Thymus (tissue), 11 donors: ENCODE measurements around the gene TMEM181. TPM values are rescaled to one million over a fixed set of nuclear protein-coding genes. Genes with fewer than 3 reads are reported as not detected.
"Not testable (repeated sequence)": the region's sequence is repeated elsewhere in the genome, so short reads cannot be mapped to it uniquely, and the experiment has no call there.

Experiments used
- DNase-seq, 9 donors: peaks; one replicate each; pipeline ENCODE4 v3.0.0-alpha.2; 2013; ENCODE audit warnings: low spot score in 9 of 9, low read depth in 6 of 9, missing footprints in 1 of 9
- H3K27ac ChIP-seq, 2 donors: one replicate each; pipeline ENCODE4 v1.5.1; 2013; ENCODE audit warnings: control low read depth in 1 of 2, low read depth in 1 of 2, low read length in 1 of 2, mild to moderate bottlenecking in 1 of 2, moderate library complexity in 1 of 2
- H3K27me3 ChIP-seq, 2 donors: one replicate each; pipeline ENCODE4 v1.5.1; 2013; ENCODE audit warnings: low read length in 1 of 2; ENCODE audit not compliant: control insufficient read depth in 2 of 2, insufficient read depth in 1 of 2
- H3K36me3 ChIP-seq, 2 donors: one replicate each; pipeline ENCODE4 v1.5.1; 2013; ENCODE audit warnings: low read length in 1 of 2, mild to moderate bottlenecking in 1 of 2, moderate library complexity in 1 of 2; ENCODE audit not compliant: control insufficient read depth in 2 of 2, insufficient read depth in 2 of 2
- H3K4me1 ChIP-seq, 2 donors: one replicate each; pipeline ENCODE4 v1.5.1; 2013; ENCODE audit warnings: low read length in 2 of 2; ENCODE audit not compliant: control insufficient read depth in 2 of 2, insufficient read depth in 2 of 2
- H3K4me3 ChIP-seq, 2 donors: one replicate each; pipeline ENCODE4 v1.5.1; 2013; ENCODE audit warnings: low read length in 2 of 2, control low read depth in 1 of 2, mild to moderate bottlenecking in 1 of 2
- H3K9me3 ChIP-seq, 2 donors: one replicate each; pipeline ENCODE4 v1.5.1; 2013; ENCODE audit warnings: low read length in 1 of 2, mild to moderate bottlenecking in 1 of 2; ENCODE audit not compliant: control insufficient read depth in 2 of 2, insufficient read depth in 1 of 2
- WGBS: extraction: QIAGEN DNeasy Blood & Tissue Kit; methylation state at CpG from one replicate; pipeline ENCODE4 v1.1.7; 2013; 5-methylcytosine and 5-hydroxymethylcytosine counted together
- polyA plus RNA-seq: library from polyadenylated mRNA; stranded (reverse); fragments of 200-250 nt; gene quantifications from one replicate; pipeline ENCODE4 v1.2.3, GENCODE V29; 2013
- total RNA-seq: library from RNA; stranded (reverse); fragments of 120-200 nt; gene quantifications from one replicate; pipeline ENCODE4 v1.2.4, GENCODE V29; 2013
- donor health status: healthy.

The TMEM181 gene
- total and polyA plus RNA-seq, 2 donors = 8.6 to 21.0 TPM

DNA sequence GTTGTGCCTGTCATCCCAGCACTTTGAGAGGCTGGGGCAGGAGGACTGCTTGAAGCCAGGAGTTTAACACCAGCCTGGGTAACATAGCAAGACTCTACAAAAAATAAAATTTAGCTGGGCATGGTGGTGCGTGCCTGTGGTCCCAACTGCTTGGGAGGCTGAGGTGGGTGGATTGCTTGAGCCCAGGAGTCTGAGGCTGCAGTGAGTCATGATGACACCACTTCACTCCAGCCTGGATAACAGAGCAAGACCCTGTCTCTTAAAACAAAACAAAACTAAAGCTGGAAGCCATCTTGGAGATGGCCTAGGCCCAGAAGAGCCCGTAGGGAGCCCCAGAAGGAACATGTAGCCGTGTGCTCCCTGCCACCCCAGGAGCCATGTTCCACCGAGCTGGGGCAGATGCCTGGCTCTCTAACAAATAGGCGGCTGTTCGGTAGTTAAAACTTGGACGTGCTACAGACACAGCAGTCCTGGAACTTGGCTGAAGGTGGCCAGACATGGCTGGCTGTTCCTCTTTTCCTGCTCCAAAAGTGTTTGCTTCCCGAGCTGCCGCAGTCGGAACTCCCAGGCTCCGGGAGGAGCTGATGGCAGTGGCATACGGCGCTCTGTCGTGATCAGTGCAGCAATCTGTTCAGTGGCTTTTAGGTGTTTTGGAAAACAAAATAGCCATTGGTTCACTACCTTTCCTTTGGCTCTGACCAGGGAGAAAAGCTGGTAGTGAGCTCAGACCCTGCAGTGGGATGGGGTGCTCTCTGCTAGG is 47.7 kb downstream of the TMEM181 start:
- no peaks in the 10 kb centered on the region for H3K9me3 ChIP-seq
- WGBS = 98% methylated on average over 14 of the region's 14 CpGs
- H3K36me3 ChIP-seq = peaks cover 57 to 75% of the 10 kb centered on the region in 2 donors
- no peaks in the 10 kb centered on the region for H3K4me1 ChIP-seq
- DNase-seq = no peak
- H3K4me3 ChIP-seq = no peak overlapping the region
- H3K27ac ChIP-seq = no peak overlapping the region
- no peaks in the 10 kb centered on the region for H3K27me3 ChIP-seq

DNA sequence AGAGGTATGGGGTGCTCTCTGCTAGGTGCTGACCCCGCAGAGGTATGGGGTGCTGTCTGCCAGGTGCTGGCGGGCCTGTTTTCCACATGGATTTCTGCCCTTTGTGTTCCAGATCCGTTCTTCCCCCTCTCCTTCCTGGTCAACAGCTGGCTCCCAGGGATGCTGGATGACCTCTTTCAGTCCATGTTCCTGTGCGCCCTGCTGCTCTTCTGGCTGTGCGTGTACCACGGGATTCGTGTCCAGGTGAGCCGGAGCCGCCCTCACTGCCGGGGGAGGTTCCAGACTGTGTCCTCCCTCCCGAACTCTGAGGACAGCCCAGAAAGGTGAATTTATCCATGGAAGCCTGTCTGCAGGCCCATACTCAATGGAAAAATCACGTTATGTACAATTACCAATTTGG is 48.3 kb downstream of the TMEM181 start:
- H3K27me3 ChIP-seq = no peaks in the 10 kb centered on the region
- H3K4me3 ChIP-seq = no peak overlapping the region
- H3K9me3 ChIP-seq = no peaks in the 10 kb centered on the region
- H3K36me3 ChIP-seq = peaks cover 57 to 76% of the 10 kb centered on the region in 2 donors
- over 99% methylated on average over 12 of the region's 12 CpGs for WGBS
- DNase-seq = no peak
- no peak overlapping the region for H3K27ac ChIP-seq
- H3K4me1 ChIP-seq = no peaks in the 10 kb centered on the region

DNA sequence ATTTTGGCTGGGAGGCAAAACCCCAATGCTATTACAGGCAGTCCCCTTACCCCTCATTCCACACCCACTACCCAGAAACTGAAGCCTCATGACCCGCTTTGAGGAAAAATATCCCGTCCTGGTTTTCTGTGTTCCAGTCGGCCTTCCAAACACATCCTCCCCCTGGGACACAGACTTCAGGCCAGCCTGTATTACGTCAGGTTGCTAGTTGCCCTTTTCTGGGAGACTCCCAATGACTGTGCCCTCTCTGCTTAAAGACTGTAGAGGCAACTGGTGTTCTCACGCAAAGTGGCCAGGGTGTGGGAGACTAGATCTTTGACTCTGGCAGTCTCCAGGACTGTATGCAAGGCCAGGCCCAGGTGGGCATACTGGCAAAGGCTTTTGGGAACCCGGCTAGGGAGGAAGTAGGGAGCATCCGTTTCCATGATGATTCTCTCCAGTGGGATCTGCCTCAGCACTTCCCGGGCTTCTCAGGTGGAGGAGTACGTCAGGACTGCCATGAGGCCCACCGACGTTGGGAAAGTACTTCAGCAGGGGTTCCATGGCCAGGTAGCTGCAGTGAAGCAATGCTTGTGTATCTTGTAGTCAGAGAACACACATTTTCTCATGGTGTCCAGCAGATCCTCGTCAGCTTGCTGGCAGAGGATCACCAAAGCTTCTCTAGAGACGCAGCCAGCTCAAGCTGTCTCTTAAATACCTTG is 49.7 kb downstream of the TMEM181 start:
- 97% methylated on average over 13 of the region's 13 CpGs for WGBS
- Histone ChIP-seq H3K27ac (no peak overlapping the region), H3K27me3 (no peaks in the 10 kb centered on the region), H3K4me3 (no peak overlapping the region), H3K36me3 (peaks cover 57 to 75% of the 10 kb centered on the region in 2 donors), H3K9me3 (no peaks in the 10 kb centered on the region), H3K4me1 (no peaks in the 10 kb centered on the region)
- DNase-seq = no peak

DNA sequence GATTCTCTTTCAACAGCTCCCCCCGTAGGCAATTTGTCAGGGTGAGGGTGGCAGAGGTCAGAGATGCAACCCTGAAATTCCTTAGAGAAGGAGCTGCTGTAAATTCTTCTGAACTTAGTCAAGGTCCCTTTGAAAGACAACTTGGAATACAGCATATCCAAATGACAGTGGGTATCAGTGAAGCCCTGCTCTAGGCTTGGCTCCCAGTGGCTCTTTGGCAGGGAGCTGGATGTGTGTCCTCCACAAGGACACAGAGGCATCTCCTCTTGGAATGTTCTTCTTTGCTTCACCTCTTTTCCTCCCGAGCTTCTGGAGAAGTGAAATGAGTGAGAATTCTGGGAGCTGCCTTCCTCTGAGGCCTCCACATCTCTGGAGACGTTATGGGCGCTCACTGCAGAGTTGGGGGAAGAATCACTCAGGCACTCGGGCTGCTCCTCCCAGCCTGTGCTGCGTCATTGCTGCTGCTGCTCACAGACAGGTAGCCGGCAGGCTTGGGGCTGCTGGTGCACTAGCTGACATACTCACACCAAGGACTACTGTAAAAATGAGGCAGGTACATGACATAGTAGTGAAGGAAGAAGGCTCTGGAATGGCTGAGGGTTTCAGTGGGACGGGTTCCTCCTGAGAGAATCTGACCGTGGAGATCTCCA is 50.6 kb downstream of the TMEM181 start:
- Histone ChIP-seq H3K27me3 (no peaks in the 10 kb centered on the region), H3K36me3 (peaks cover 57 to 71% of the 10 kb centered on the region in 2 donors), H3K27ac (peak overlapping the region in 1 of 2 donors; percentile 15)

DNA sequence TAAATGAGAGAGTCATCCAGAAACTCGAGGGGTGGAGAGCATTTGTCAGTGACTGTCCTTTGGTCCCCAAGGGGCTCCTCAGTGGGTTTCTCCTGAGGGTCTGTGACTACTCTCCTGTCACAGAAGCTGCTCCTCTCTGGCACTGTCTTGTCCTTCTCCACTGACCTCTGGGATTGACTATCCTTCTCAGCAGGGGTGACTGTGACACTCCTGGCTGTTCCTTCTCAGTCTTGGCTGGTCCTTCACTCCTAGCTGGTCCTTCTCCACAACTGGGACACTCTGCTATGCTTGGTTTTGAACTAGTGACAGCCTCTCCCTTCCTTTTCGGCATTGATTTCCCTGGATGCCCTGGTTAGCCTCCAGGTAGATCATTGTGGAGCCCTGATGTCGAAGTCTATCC is 51.1 kb downstream of the TMEM181 start:
- no peak for DNase-seq
- WGBS = over 99% methylated on average over 3 of the region's 3 CpGs
- no peak overlapping the region for H3K27ac ChIP-seq
- no peaks in the 10 kb centered on the region for H3K9me3 ChIP-seq
- H3K36me3 ChIP-seq = peaks cover 53 to 65% of the 10 kb centered on the region in 2 donors
- no peak overlapping the region for H3K4me3 ChIP-seq
- H3K4me1 ChIP-seq = no peaks in the 10 kb centered on the region
- no peaks in the 10 kb centered on the region for H3K27me3 ChIP-seq

More for the DNA sequence above, 50.6 kb downstream of the TMEM181 start:
- no peak for DNase-seq
- Histone ChIP-seq H3K4me3 (no peak overlapping the region), H3K4me1 (no peaks in the 10 kb centered on the region), H3K9me3 (no peaks in the 10 kb centered on the region)
- WGBS = 93% methylated on average over 9 of the region's 9 CpGs

DNA sequence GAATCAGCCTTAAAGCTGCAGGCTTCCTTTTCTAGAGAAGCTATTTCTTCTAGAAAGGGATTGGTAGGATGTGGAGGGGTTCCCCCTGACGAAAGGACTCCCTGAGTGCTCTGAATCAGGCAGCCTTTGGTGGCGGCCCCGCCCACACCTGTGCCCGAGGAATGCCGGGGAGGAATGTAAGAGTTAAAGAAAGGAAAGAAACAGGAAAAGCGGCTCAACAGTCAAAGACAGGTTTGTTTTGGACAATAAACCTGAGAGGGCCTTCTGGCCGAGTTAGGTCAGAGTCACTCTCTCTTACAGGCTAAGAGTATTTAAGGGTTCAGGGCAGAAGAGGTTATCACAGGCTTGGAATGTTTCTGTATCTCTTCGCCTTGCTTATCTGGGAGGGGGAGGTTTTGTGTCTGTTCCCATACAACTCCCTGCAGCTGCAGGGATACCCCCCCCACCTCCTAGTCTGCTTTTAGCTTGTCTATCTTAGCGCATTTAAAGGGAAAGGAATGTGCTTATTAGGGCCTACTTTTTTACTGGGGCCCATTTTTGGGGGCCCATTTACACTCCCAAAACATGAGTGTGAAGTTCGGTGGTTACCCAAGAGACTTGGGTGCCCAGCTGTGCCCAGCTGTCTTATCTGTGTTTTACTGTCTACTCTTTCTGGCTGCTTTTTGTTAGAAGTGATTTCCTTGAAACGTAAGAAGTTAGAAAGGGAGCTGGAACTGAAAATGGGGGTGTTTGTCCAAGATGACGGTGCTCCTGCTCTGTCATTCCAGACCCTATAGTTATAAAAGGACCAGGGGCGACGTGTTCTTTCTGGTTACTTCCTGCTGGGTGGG is 51.9 kb downstream of the TMEM181 start:
- H3K36me3 ChIP-seq = peaks cover 48 to 58% of the 10 kb centered on the region in 2 donors
- H3K4me1 ChIP-seq = no peaks in the 10 kb centered on the region
- WGBS = 96% methylated on average over 14 of the region's 14 CpGs
- DNase-seq = no peak
- no peaks in the 10 kb centered on the region for H3K9me3 ChIP-seq
- no peak overlapping the region for H3K4me3 ChIP-seq
- no peak overlapping the region for H3K27ac ChIP-seq
- H3K27me3 ChIP-seq = no peaks in the 10 kb centered on the region

DNA sequence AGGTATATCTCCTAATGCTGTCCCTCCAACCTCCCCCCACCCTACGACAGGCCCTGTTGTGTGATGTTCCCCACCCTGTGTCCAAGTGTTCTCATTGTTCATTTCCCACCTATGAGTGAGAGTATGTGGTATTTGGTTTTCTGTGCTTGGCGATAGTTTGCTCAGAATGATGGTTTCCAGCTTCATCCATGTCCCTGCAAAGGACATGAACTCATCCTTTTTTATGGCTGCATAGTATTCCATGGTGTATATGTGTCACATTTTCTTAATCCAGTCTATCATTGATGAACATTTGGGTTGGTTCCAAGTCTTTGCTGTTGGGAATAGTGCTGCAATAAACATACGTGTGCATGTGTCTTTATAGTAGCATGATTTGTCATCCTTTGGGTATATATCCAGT is 54.7 kb downstream of the TMEM181 start:
- H3K9me3 ChIP-seq, DNase-seq, H3K4me3 ChIP-seq, H3K27ac ChIP-seq, H3K4me1 ChIP-seq, H3K27me3 ChIP-seq: not testable (repeated sequence)
- H3K36me3 ChIP-seq = peaks cover 24 to 38% of the 10 kb centered on the region in 2 donors
- WGBS = 97% methylated on average over 3 of the region's 3 CpGs

DNA sequence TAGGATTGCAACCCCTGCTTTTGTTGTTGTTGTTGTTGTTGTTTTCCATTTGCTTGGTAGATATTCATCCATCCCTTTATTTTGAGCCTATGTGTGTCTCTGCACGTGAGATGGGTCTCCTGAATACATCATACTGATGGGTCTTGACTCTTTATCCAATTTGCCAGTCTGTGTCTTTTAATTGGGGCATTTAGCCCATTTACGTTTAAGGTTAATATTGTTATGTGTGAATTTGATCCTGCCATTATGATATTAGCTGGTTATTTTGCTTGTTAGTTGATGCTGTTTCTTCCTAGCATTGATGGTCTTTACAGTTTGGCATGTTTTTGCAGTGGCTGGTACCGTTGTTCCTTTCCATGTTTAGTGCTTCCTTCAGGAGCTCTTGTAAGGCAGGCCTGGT is 58.4 kb downstream of the TMEM181 start:
- H3K4me1 ChIP-seq, H3K27me3 ChIP-seq, DNase-seq, H3K27ac ChIP-seq, H3K9me3 ChIP-seq, H3K4me3 ChIP-seq: not testable (repeated sequence)
- WGBS = 95% methylated on average over 3 of the region's 3 CpGs
- peaks cover 25 to 26% of the 10 kb centered on the region in 2 donors for H3K36me3 ChIP-seq
